Measurements from ENCODE around the gene SGPP2.

GRCh38 chr2:222404151-222404905 lies 20.0 kb upstream of the SGPP2 start:
- no peak for TF ChIP-seq POLR2A (IDR thresholded peaks at IDR 0.05; ENCODE audit: low read length)
- no peak for TF ChIP-seq CTCF (IDR thresholded peaks at IDR 0.05)
- TF ChIP-seq BCL3 (IDR thresholded peaks at IDR 0.05), result no peak
- TF ChIP-seq CBX8 (IDR thresholded peaks at IDR 0.05), result no peak
- TF ChIP-seq PBX3 (IDR thresholded peaks at IDR 0.05), result no peak
- no peak for TF ChIP-seq REST (IDR thresholded peaks at IDR 0.05)
- TF ChIP-seq FOSL2 (IDR thresholded peaks at IDR 0.05), result no peak
- TF ChIP-seq FOSL2 (CRISPR knock-in tag; IDR thresholded peaks at IDR 0.05), result no peak
- no peak for TF ChIP-seq USF2 (IDR thresholded peaks at IDR 0.05)
- no peak for TF ChIP-seq MAX (IDR thresholded peaks at IDR 0.05)
- TF ChIP-seq CHD2 (IDR thresholded peaks at IDR 0.05; ENCODE audit: low read length, partially characterized antibody), result no peak
- TF ChIP-seq ZFP36 (IDR thresholded peaks at IDR 0.05; ENCODE audit: borderline replicate concordance, partially characterized antibody), result no peak
- no peak for TF ChIP-seq RNF2 (IDR thresholded peaks at IDR 0.05; ENCODE audit: borderline replicate concordance, low read depth)

Measured in A549 (cell line).